ENCODE measurements around the gene NR6A1.
A peak's percentile ranks its signal among the peaks of the same experiment; 100 is the strongest.
"Not testable (repeated sequence)": the region's sequence is repeated elsewhere in the genome, so short reads cannot be mapped to it uniquely, and the experiment has no call there.

NR6A1 gene

GRCh38 chr9:124615840-124616239 lies 155.3 kb downstream of the NR6A1 start:
- DNase-seq (ENCODE audit: low spot score): not testable (repeated sequence)

- DNase-seq (ENCODE audit: low spot score): no peak
These were observed 155.9 kb downstream of the NR6A1 start for GRCh38 chr9:124615100-124615742.

DNA sequence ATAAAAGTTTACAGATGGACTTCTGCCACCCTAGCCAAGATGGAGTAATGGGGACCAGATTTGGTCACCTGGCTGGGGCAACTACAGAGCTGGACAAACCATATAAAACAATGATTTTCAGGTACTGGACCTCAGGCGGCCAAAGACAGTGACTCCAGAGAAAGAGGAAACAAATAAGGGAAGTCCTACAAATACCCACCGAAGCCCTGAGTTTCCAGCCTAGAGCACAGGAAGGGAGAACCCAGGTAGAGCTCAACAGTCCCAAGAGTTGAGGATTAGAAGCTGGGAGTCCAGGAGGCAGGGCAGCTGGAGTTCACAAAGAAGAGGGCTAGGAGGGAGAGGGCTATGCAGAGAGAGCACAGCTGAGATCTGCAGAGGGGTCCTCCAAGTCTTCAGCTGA lies 157.3 kb downstream of the NR6A1 start:
- no peak for DNase-seq (ENCODE audit: low spot score)

DNA sequence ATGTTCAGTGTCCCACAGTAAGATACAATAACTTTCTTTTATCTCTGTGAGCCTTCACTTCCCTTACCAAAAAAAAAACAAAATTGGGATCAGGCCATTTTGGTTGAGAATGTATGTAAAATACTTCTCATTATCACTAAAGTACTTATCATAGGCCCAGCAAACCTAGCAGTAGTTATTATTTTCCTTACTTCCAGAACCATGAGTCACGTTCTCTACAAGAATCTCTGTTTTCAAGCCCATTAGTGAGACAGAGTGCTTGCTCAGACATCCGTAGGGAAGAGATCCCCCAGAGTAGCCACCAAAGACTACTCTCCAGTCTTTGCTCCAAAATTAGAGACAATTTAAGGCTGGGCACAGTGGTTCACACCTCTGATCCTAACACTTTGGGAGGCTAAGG lies 160.0 kb downstream of the NR6A1 start:
- DNase-seq (ENCODE audit: low spot score): no peak

- no peak for DNase-seq (ENCODE audit: low spot score)
These were observed 165.1 kb downstream of the NR6A1 start for GRCh38 chr9:124606027-124606426.

GRCh38 chr9:124605258-124605657 lies 165.9 kb downstream of the NR6A1 start:
- DNase-seq (ENCODE audit: low spot score): no peak

DNA sequence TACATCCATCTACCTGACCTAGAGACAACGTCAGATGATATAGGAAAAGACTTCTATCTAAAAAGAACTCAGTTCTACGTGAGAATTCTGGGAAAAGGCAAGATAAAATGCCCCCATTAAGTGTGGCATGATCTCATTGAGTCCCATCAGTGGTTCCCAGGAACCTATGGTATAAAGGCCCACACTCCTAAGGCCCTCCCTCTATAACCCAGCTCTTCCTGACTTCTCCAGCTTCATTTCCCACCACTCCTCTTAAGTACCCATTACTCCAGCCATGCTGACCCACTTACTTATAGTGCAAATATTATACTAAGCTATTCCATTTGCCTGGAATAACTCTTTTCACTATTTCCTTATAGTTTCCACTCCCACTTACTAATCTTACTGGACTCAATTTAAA lies 168.5 kb downstream of the NR6A1 start:
- DNase-seq (ENCODE audit: low spot score): no peak

- DNase-seq (ENCODE audit: low spot score): no peak
These were observed 168.9 kb downstream of the NR6A1 start for GRCh38 chr9:124602204-124602603.

DNA sequence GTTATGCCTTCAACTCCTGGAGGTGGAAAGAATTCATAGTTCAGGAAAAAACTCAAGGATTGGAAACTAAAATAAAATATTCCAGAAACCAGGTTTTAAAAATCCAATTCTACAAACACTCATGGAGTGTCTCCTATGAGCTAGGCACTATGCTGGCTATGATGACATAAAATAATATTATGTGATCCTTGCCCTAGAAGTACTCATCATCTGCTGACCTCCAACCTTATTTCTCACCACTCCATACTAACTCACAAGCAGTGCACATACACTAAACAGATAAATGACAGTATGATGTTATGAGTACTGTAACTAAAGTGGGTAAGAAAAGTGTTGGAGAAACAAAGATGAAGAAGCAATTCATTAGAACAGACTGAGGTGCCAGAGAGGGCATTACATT lies 170.7 kb downstream of the NR6A1 start:
- no peak for DNase-seq (ENCODE audit: low spot score)

DNA sequence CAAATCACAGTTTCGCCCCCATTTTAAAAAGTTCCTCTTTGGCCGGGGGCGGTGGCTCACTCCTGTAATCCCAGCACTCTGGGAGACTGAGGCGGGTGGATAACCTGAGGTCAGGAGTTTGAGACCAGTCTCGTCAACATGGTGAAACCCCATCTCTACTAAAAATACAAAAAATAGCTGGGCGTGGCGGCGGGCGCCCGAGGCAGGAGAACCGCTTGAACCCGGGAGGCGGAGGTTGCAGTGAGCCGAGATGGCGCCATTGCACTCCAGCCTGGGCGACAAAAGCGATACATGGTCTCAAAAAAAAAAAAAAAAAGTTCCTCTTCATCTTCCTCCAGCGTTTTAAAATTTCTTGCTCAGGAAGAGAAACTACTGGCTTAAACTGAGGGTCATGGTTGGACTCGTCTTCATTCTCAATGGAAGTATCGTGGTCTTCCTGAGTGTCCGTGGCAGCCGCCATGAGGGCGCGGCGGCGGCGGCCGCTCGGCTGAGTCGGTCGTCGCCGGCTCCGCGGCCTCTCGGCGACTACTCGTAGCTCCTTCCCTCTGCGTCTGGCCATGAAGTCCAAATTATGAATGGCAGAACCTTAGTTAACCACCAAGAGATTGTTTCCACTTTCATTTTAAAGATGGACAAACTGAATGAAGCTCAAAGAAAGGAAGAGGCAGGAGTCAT lies 171.9 kb downstream of the NR6A1 start:
- DNase-seq (ENCODE audit: low spot score): no peak

DNA sequence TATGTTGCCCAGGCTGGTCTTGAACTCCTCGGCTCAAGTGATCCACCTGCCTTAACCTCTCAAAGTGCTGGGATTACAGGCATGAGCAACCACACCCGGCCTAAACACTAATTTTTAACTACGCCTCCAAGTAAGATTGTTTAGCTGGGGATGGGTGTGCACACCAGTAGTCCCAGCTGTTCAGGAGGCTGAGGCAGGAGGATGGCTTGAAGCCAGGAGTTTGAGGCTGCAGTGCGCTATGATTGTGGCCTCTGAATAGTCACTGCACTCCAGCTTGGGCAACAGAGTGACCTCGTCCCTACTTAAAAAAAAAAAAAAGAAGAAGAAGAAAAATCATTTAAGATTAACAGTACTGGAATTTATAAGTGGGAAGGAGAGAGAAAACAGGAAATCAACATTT lies 173.1 kb downstream of the NR6A1 start:
- DNase-seq (ENCODE audit: low spot score): no peak

DNA sequence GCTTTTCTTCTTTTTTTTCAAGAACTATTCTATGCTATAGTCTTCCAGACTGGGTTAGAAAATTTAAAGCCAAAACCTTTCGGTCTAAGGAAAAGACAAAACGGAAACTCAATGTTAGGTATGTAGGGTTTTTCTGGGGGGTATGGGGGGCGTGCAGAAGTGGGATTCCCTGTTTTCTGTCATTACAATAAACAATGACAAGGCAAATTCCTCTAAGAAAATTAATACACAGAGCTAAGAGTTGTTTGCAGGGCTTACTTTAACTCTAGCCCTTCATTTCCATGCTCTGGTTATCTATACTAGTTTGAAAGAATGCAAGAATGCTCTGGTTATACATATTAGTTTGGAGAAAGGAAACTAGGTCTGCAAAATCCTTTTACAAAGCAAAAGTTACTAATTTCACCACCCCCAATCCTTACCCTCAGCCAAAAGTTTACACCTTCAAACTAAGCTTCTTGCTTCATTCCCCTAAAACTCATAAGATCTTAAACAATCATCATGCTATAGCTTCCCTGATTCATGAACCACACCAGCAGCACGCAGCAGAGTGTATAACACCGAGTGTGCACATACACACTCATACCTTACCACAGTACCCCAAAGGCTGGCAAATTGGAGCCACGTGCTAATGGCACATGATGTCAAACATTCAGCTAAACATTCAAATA lies 174.8 kb downstream of the NR6A1 start:
- no peak for DNase-seq (ENCODE audit: low spot score)

- no peak for DNase-seq (ENCODE audit: low spot score)
These were observed 175.4 kb downstream of the NR6A1 start for GRCh38 chr9:124595743-124596142.

- no peak for DNase-seq (ENCODE audit: low spot score)
These were observed 176.4 kb downstream of the NR6A1 start for GRCh38 chr9:124594673-124595072.

DNA sequence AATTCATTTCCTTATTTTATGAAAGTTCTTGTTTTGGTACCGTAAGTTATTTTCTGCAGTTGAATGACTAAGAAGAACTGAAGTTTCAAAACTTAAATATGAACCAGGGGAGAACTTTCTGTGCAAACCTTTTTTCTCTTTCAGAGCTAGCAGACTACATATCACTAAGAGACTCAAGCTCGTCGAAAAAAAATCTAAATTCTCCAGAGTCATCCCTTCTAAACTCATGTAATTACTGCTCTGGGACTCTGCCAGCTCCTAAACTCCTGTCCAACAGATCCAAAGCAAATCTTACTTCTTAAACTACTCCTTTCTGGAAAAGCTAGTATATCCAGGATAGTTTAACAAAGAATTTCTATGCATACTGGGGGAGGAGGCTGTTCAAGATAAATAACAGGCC lies 176.9 kb downstream of the NR6A1 start:
- no peak for DNase-seq (ENCODE audit: low spot score)

DNA sequence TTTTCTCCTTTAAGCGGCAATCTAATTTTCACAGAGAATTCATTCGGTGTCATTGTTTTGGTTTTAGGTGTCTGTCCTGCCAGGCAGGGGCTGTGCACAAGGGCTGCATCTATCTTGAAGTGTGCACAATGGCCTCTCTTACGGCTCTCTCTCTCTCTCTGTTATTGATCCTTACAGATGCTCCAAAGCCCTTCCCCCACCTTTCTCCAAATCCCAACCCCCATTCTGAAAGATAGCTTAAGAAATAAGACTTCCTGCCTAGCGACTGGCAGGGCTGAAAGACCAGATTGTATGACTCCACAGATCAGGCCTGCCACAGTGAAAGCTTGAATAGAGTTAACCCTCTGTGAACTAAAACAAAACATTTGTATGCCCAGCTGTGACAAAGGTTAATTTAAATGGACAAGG lies 177.5 kb downstream of the NR6A1 start:
- peak; percentile 39 for DNase-seq (ENCODE audit: low spot score)

GRCh38 chr9:124593200-124593599 lies 177.9 kb downstream of the NR6A1 start:
- no peak for DNase-seq (ENCODE audit: low spot score)

DNA sequence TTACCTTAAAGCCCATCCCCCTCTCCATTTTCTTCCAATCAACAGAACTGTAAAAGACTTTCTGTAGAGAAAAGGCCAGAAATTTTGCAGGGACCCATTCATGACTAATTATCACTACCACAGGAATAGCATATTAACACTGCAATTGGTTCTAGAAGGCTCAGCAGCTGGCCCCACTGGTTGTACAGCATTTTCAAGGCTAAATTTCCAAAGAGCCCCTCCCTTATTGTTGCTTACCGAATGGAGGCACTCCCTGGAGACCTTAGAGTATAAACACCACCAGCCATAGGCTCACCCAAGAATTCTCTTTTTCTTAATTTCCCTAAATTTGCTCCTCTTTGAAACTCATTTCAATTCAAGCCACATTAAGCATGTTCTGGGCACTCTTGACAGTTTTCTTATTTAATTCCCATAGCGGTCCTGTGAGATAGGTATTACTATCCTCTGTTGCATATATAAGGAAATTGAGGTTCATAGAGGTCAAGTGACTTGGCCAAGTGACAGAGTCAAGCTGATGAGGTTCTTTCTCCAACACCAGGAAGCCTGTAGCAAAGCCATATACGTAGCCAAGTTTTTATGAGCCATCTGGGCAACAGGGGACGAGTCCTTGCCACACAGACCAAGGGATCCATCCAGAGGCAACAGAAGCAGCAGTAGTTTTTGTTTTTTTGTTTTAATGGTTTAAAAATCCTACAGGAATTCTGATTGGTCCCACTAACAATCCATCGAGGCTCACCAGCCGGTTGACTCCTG lies 180.0 kb downstream of the NR6A1 start:
- DNase-seq (ENCODE audit: low spot score): no peak

- DNase-seq (ENCODE audit: low spot score): no peak
These were observed 186.5 kb downstream of the NR6A1 start for GRCh38 chr9:124584631-124585030.

DNA sequence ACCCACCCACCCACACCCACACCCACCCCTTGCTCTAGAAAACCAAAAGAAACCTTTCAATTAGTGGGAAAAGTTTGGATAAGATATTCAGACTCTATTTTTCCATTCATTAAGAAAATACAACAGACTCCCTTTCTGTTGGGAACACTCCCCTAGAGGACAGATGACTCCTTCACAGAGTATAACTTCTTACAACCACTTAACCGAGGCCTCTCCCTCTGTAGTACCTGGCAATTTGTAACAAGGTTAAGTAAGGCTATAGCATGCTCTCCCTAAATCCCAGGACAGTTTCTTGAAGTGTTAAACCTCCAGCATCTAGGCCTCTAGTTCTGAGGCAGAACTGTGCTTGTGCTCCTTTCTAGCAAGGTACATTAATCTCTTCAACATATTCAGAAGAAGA lies 188.0 kb downstream of the NR6A1 start:
- no peak for DNase-seq (ENCODE audit: low spot score)

DNA sequence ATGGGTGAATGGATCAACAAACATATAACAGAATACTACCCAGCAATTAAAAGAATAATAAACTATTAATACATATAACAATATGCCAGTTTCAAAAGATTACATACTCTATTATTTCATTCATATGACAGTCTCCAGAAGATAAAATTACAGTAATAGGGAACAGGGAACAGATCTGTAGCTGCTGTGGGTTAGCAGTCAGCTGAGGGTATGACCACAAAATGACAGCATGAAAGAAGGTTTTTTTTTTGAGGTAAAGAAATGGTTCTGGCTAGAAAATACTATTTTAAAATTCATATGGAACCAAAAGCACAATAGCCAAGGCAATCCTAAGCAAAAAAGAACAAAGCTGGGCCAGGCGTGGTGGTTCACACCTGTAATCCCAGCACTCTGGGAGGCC lies 190.9 kb downstream of the NR6A1 start:
- DNase-seq (ENCODE audit: low spot score): no peak

- no peak for DNase-seq (ENCODE audit: low spot score)
These were observed 194.4 kb downstream of the NR6A1 start for GRCh38 chr9:124576751-124577150.
